HCT116 (cell line): ENCODE measurements around the gene RIMBP2. TPM values are rescaled to one million over a fixed set of nuclear protein-coding genes. Genes with fewer than 3 reads are reported as not detected.

Source experiments
- ATAC-seq: fragments of 200-7000 bp; cut with Tn5 transposase; 2 replicates; pipeline ENCODE4 v1.9.1; 2020; ENCODE audit warnings: mild to moderate bottlenecking, moderate library complexity
- BruUV-seq: library from RNA; stranded (reverse); fragments of 400-500 nt; replicated peaks from 2 replicates; lab custom pipeline; 2021; lab: Mats Ljungman, UMichigan
- CTCF ChIA-PET: fragments of 300-600 bp; sonication (Branson Sonifier 250); formaldehyde crosslinking; loops from one replicate; lab custom pipeline; 2021; ENCODE audit warnings: antibody characterized with exemption; lab: Charles Lee
- POLR2A ChIA-PET: fragments of 300-600, 350-600 bp; sonication (Branson Sonifier 250); formaldehyde crosslinking; loops from one replicate; lab custom pipeline; 2021; ENCODE audit warnings: antibody characterized with exemption; lab: Charles Lee
- RAD21 ChIA-PET, 2 experiments: fragments of 300-600 bp; sonication (Branson Sonifier 250); formaldehyde crosslinking; loops; one replicate each; lab custom pipeline; 2023; ENCODE audit warnings: low total read pairs in 2 of 2; ENCODE audit not compliant: uncharacterized antibody in 2 of 2, unreplicated experiment in 2 of 2, low non-redundant PET in 1 of 2; lab: Charles Lee
- DNase-seq: peaks from one replicate; pipeline ENCODE4 v3.0.0-alpha.2; 2010; ENCODE audit warnings: low read depth, low spot score
- H2AFZ ChIP-seq: fragments of 200-600 bp; shearing (Covaris generic), sonication (generic); 2 replicates; pipeline ENCODE4 v1.6.1; 2017; ENCODE audit warnings: low read depth, mixed run types, mixed read lengths, antibody characterized with exemption, low read length; ENCODE audit not compliant: poor library complexity, severe bottlenecking
- H3K27ac ChIP-seq: 2 replicates; pipeline ENCODE4 v1.5.1; 2012; ENCODE audit warnings: low read depth, low read length
- H3K27me3 ChIP-seq: fragments of 200-600 bp; sonication (generic); 2 replicates; pipeline ENCODE4 v1.6.1; 2016; ENCODE audit warnings: mixed run types, low read length, mixed read lengths; ENCODE audit not compliant: insufficient read depth
- H3K36me3 ChIP-seq, 2 experiments: fragments of 200-500 bp in 1 of 2; fragments of 200-600 bp in 1 of 2; sonication (Bioruptor generic) in 1 of 2; sonication (generic) in 1 of 2; 2 replicates each; pipeline versions ENCODE4 v1.5.1 to v1.6.1; 2014 to 2016; ENCODE audit warnings: low read length in 2 of 2, inconsistent platforms in 1 of 2, mixed read lengths in 1 of 2, mixed run types in 1 of 2; ENCODE audit not compliant: insufficient read depth in 2 of 2, control insufficient read depth in 1 of 2
- H3K4me1 ChIP-seq, 2 experiments: fragments of 200-600 bp in 1 of 2; sonication (generic) in 1 of 2; 2 replicates each; pipeline versions ENCODE4 v1.5.1 to v1.6.1; 2012 to 2017; ENCODE audit warnings: low read length in 2 of 2, inconsistent platforms in 1 of 2, mild to moderate bottlenecking in 1 of 2, mixed read lengths in 1 of 2, mixed run types in 1 of 2, moderate library complexity in 1 of 2; ENCODE audit not compliant: insufficient read depth in 2 of 2, control insufficient read depth in 1 of 2
- H3K4me2 ChIP-seq: fragments of 200-600 bp; sonication (generic); 2 replicates; pipeline ENCODE4 v1.6.1; 2017; ENCODE audit warnings: mixed run types, low read length, mixed read lengths
- H3K4me3 ChIP-seq, 2 experiments: fragments of 200-600 bp in 1 of 2; sonication (generic) in 1 of 2; replicated peaks in 1 of 2; 2 replicates each; pipeline ENCODE4 v1.5.1; 2011 to 2016; ENCODE audit warnings: low read length in 2 of 2, control low read depth in 1 of 2, low read depth in 1 of 2, mild to moderate bottlenecking in 1 of 2, mixed read lengths in 1 of 2, mixed run types in 1 of 2
- H3K79me2 ChIP-seq: fragments of 200-600 bp; sonication (generic); 2 replicates; pipeline ENCODE4 v1.6.1; 2017; ENCODE audit warnings: mild to moderate bottlenecking, mixed run types, low read length, moderate library complexity, mixed read lengths; ENCODE audit not compliant: insufficient read depth
- H3K9ac ChIP-seq: fragments of 200-600 bp; sonication (generic); 2 replicates; pipeline ENCODE4 v1.6.1; 2016; ENCODE audit warnings: low read length, mixed read lengths
- H3K9me2 ChIP-seq: fragments of 200-600 bp; sonication (generic), shearing (Covaris generic); 2 replicates; pipeline ENCODE4 v1.6.1; 2017; ENCODE audit warnings: mixed run types, mild to moderate bottlenecking, moderate library complexity; ENCODE audit not compliant: insufficient read depth
- H3K9me3 ChIP-seq, 2 experiments: fragments of 200-500 bp in 1 of 2; fragments of 200-600 bp in 1 of 2; sonication (Bioruptor generic) in 1 of 2; sonication (generic) in 1 of 2; 2 replicates each; pipeline ENCODE4 v1.6.1; 2014 to 2017; ENCODE audit warnings: low read length in 2 of 2, mixed read lengths in 2 of 2, inconsistent platforms in 1 of 2, low read depth in 1 of 2, mild to moderate bottlenecking in 1 of 2, mixed run types in 1 of 2, moderate library complexity in 1 of 2; ENCODE audit not compliant: control insufficient read depth in 1 of 2, insufficient read depth in 1 of 2
- H4K20me1 ChIP-seq: fragments of 200-600 bp; sonication (generic), shearing (Covaris generic); 2 replicates; pipeline ENCODE4 v1.6.1; 2017; ENCODE audit warnings: mixed run types, mild to moderate bottlenecking, moderate library complexity; ENCODE audit not compliant: insufficient read depth
- ATF3 ChIP-seq: IDR thresholded peaks from 2 replicates; pipeline ENCODE4 v1.6.1; 2012
- CBX3 ChIP-seq: IDR thresholded peaks from 2 replicates; pipeline ENCODE4 v1.6.1; 2012; ENCODE audit warnings: low read depth
- CEBPB ChIP-seq: IDR thresholded peaks from 2 replicates; pipeline ENCODE4 v1.6.1; 2012; ENCODE audit warnings: low read depth
- CTCF ChIP-seq, 3 experiments: fragments of 200-600 bp in 1 of 3; sonication (generic) in 1 of 3; IDR thresholded peaks in 2 of 3; conservative IDR thresholded peaks in 1 of 3; 2 replicates each; pipeline ENCODE4 v1.5.1; 2012 to 2017; ENCODE audit warnings: low read depth in 2 of 3, low read length in 2 of 3, antibody characterized with exemption in 1 of 3, borderline replicate concordance in 1 of 3, control low read depth in 1 of 3, mild to moderate bottlenecking in 1 of 3, mixed read lengths in 1 of 3, mixed run types in 1 of 3, moderate library complexity in 1 of 3; ENCODE audit not compliant: insufficient read depth in 1 of 3
- EGR1 ChIP-seq: IDR thresholded peaks from 2 replicates; pipeline ENCODE4 v1.6.1; 2012; ENCODE audit warnings: low read depth
- ELF1 ChIP-seq: IDR thresholded peaks from 2 replicates; pipeline ENCODE4 v1.6.1; 2012; ENCODE audit warnings: low read depth, borderline replicate concordance
- EZH2 ChIP-seq: fragments of 200-600 bp; sonication (generic); IDR thresholded peaks from 2 replicates; pipeline ENCODE4 v1.6.1; 2017; ENCODE audit warnings: antibody characterized with exemption, mixed run types
- EZH2phosphoT487 ChIP-seq: fragments of 200-600 bp; IDR thresholded peaks from 2 replicates; pipeline ENCODE4 v1.6.1; 2018; ENCODE audit warnings: antibody characterized with exemption, borderline replicate concordance
- FOSL1 ChIP-seq: IDR thresholded peaks from 2 replicates; pipeline ENCODE4 v1.6.1; 2012; ENCODE audit warnings: low read depth
- JUND ChIP-seq: IDR thresholded peaks from 2 replicates; pipeline ENCODE4 v1.6.1; 2012
- MAX ChIP-seq: IDR thresholded peaks from 2 replicates; pipeline ENCODE4 v1.6.1; 2012
- POLR2A ChIP-seq: IDR thresholded peaks from 2 replicates; pipeline ENCODE4 v1.7.0; 2011; ENCODE audit warnings: borderline replicate concordance; ENCODE audit not compliant: insufficient read depth, insufficient read length; ENCODE audit errors: extremely low read depth
- POLR2AphosphoS5 ChIP-seq: IDR thresholded peaks from 2 replicates; pipeline ENCODE4 v1.6.1; 2011; ENCODE audit warnings: mild to moderate bottlenecking, low read depth, low read length, moderate library complexity
- RAD21 ChIP-seq: IDR thresholded peaks from 2 replicates; pipeline ENCODE4 v1.6.1; 2012; ENCODE audit warnings: low read depth, mild to moderate bottlenecking
- SIN3A ChIP-seq: IDR thresholded peaks from 2 replicates; pipeline ENCODE4 v1.6.1; 2012; ENCODE audit warnings: low read depth
- SRF ChIP-seq: IDR thresholded peaks from 2 replicates; pipeline ENCODE4 v1.6.1; 2012; ENCODE audit warnings: low read depth
- TCF7L2 ChIP-seq: IDR thresholded peaks from 2 replicates; pipeline ENCODE4 v1.7.0; 2011; ENCODE audit warnings: borderline replicate concordance, inconsistent platforms; ENCODE audit not compliant: insufficient read depth, insufficient read length; ENCODE audit errors: extremely low read depth
- YY1 ChIP-seq: IDR thresholded peaks from 2 replicates; pipeline ENCODE4 v1.6.1; 2011; ENCODE audit warnings: low read length, low read depth, moderate library complexity, mild to moderate bottlenecking; ENCODE audit not compliant: insufficient replicate concordance; ENCODE audit errors: extremely low read depth
- ZBTB33 ChIP-seq: IDR thresholded peaks from 2 replicates; pipeline ENCODE4 v1.6.1; 2011; ENCODE audit warnings: mild to moderate bottlenecking, low read length, moderate library complexity; ENCODE audit not compliant: insufficient replicate concordance; ENCODE audit errors: extremely low read depth
- ZNF274 ChIP-seq: fragments of 200-500 bp; sonication (Bioruptor generic); IDR thresholded peaks from 2 replicates; pipeline ENCODE4 v1.6.1; 2014; ENCODE audit warnings: mild to moderate bottlenecking, low read depth, low read length, inconsistent platforms
- intact Hi-C: fragments of 100-400 bp; cut with micrococcal nuclease; formaldehyde crosslinking; loops from 2 replicates; pipeline ENCODE4 v1.10.0; 2022
- total RNA-seq: library from RNA; stranded (reverse); gene quantifications from one replicate; pipeline ENCODE4 v1.2.1, GENCODE V29; 2021; ENCODE audit not compliant: unreplicated experiment

The RIMBP2 gene
- total RNA-seq, 1 experiment from 2014 or later = not detected

GRCh38 chr12:130530429-130530828 is 185.7 kb downstream of the RIMBP2 start:
- ATAC-seq (no peak), DNase-seq (no peak)
- Histone ChIP-seq H3K9ac (no peak overlapping the region), H4K20me1 (no peaks in the 10 kb centered on the region), H2AFZ (no peak overlapping the region), H3K36me3 (no peaks in the 10 kb centered on the region), H3K27me3 (no peaks in the 10 kb centered on the region), H3K4me2 (no peak overlapping the region), H3K9me3 (no peaks in the 10 kb centered on the region), H3K4me1 (no peaks in the 10 kb centered on the region), H3K27ac (no peak overlapping the region), H3K4me3 (no peak overlapping the region), H3K79me2 (no peaks in the 10 kb centered on the region), H3K9me2 (no peaks in the 10 kb centered on the region)
- BruUV-seq = no TSS peak
- ChIA-PET POLR2A (no interaction called here), RAD21 (no interaction called here), CTCF (no interaction called here)
- TF ChIP-seq EGR1 (no peak), MAX (no peak), YY1 (no peak), POLR2AphosphoS5 (no peak), ZNF274 (no peak), JUND (no peak), FOSL1 (no peak), ELF1 (no peak), SRF (no peak), CTCF (IDR thresholded peaks at IDR 0.05 in 2 of 3, conservative IDR thresholded peaks at IDR 0.05 in 1 of 3; ENCODE audit: borderline replicate concordance in 1 of 3, insufficient read depth in 1 of 3, low read depth in 2 of 3, low read length in 2 of 3) (no peak), CEBPB (no peak), ZBTB33 (no peak), EZH2phosphoT487 (no peak), POLR2A (no peak), TCF7L2 (no peak), CBX3 (no peak), EZH2 (no peak), RAD21 (no peak), ATF3 (no peak), SIN3A (no peak)
- intact Hi-C loops = no loop called here
